B cell (primary cell): ENCODE data around the gene PRKAR1A. TPM values are rescaled to one million over a fixed set of nuclear protein-coding genes. Genes with fewer than 3 reads are reported as not detected.

Experiments used
- ATAC-seq: fragments of 200-7000 bp; cut with Tn5 transposase; one replicate; pipeline ENCODE4 v1.10.0; 2021; ENCODE audit warnings: low read depth, mild to moderate bottlenecking, moderate number of reproducible peaks, moderate library complexity
- CTCF ChIA-PET: fragments of 350-600 bp; sonication (Branson Sonifier 250); formaldehyde crosslinking; loops from one replicate; lab custom pipeline; 2021; ENCODE audit warnings: antibody characterized with exemption, inconsistent platforms; lab: Charles Lee
- POLR2A ChIA-PET: fragments of 350-600 bp; sonication (Branson Sonifier 250); formaldehyde crosslinking; loops from one replicate; lab custom pipeline; 2021; ENCODE audit warnings: antibody characterized with exemption; lab: Charles Lee
- DNase-seq: peaks from one replicate; pipeline ENCODE4 v3.0.0; 2013
- H2AFZ ChIP-seq: 2 replicates; pipeline ENCODE4 v1.6.1; 2012; ENCODE audit warnings: mild to moderate bottlenecking, low read depth, low read length; ENCODE audit not compliant: insufficient read depth, poor library complexity, severe bottlenecking
- H3K27ac ChIP-seq, 2 donors: 1 replicate in 1 of 2; 2 replicates in 1 of 2; pipeline ENCODE4 v1.5.1; 2012 to 2013; ENCODE audit warnings: low read length in 2 of 2, mild to moderate bottlenecking in 2 of 2, moderate library complexity in 1 of 2
- H3K27me3 ChIP-seq, 4 experiments: fragments of 200-600 bp in 1 of 4; sonication (generic) in 1 of 4; replicated peaks in 1 of 4; 1 replicate in 2 of 4; 2 replicates in 2 of 4; pipeline versions ENCODE4 v1.6.1 to v1.7.0; 2013 to 2016; ENCODE audit warnings: low read length in 3 of 4, mild to moderate bottlenecking in 2 of 4, mixed read lengths in 1 of 4, moderate library complexity in 1 of 4; ENCODE audit not compliant: insufficient read depth in 4 of 4, control insufficient read depth in 3 of 4; ENCODE audit errors: control extremely low read depth in 1 of 4
- H3K36me3 ChIP-seq, 2 experiments: replicated peaks in 1 of 2; 1 replicate in 1 of 2; 2 replicates in 1 of 2; pipeline versions ENCODE4 v1.6.1 to v1.7.1; 2013; ENCODE audit warnings: low read length in 1 of 2; ENCODE audit not compliant: insufficient read depth in 2 of 2, control insufficient read depth in 1 of 2; ENCODE audit errors: control extremely low read depth in 1 of 2, extremely low read depth in 1 of 2
- H3K4me1 ChIP-seq, 2 donors: fragments of 200-600 bp in 1 of 2; sonication (generic) in 1 of 2; 1 replicate in 1 of 2; 2 replicates in 1 of 2; pipeline versions ENCODE4 v1.5.1 to v1.6.1; 2013 to 2017; ENCODE audit warnings: low read length in 2 of 2; ENCODE audit not compliant: control insufficient read depth in 2 of 2, insufficient read depth in 2 of 2
- H3K4me2 ChIP-seq: replicated peaks from 2 replicates; pipeline ENCODE3; 2012; ENCODE audit warnings: mild to moderate bottlenecking, low read depth, low read length; ENCODE audit not compliant: poor library complexity, severe bottlenecking
- H3K4me3 ChIP-seq, 5 experiments: fragments of 200-600 bp in 1 of 5; sonication (generic) in 1 of 5; 1 replicate in 3 of 5; 2 replicates in 2 of 5; pipeline versions ENCODE4 v1.5.1 to v1.7.0; 2011 to 2016; ENCODE audit warnings: low read length in 4 of 5, mild to moderate bottlenecking in 4 of 5, low read depth in 2 of 5, control low read depth in 1 of 5, moderate library complexity in 1 of 5; ENCODE audit not compliant: insufficient read depth in 1 of 5; ENCODE audit errors: control extremely low read depth in 1 of 5, extremely low read depth in 1 of 5
- H3K79me2 ChIP-seq: fragments of 200-600 bp; sonication (generic); one replicate; pipeline ENCODE4 v1.6.0; 2016; ENCODE audit warnings: low read length; ENCODE audit not compliant: control insufficient read depth, insufficient read depth
- H3K9ac ChIP-seq: fragments of 200-600 bp; sonication (generic); 2 replicates; pipeline ENCODE4 v1.6.1; 2017; ENCODE audit warnings: mild to moderate bottlenecking, low read length, moderate library complexity
- H3K9me3 ChIP-seq, 3 donors: one replicate each; pipeline versions ENCODE4 v1.6.1 to v1.7.1; 2013; ENCODE audit warnings: low read length in 2 of 3; ENCODE audit not compliant: control insufficient read depth in 2 of 3, insufficient read depth in 1 of 3; ENCODE audit errors: control extremely low read depth in 1 of 3
- H4K20me1 ChIP-seq: 2 replicates; pipeline ENCODE4 v1.6.0; 2012; ENCODE audit warnings: mild to moderate bottlenecking, low read length; ENCODE audit not compliant: insufficient read depth, control insufficient read depth, poor library complexity, severe bottlenecking
- H3K27ac Mint-ChIP-seq: one replicate; pipeline ENCODE4 v1.8.0; 2021; ENCODE audit warnings: mixed read lengths
- H3K27me3 Mint-ChIP-seq: one replicate; pipeline ENCODE4 v1.8.0; 2021; ENCODE audit warnings: mixed read lengths
- H3K4me1 Mint-ChIP-seq: one replicate; pipeline ENCODE4 v1.8.0; 2021; ENCODE audit warnings: mixed read lengths
- H3K4me3 Mint-ChIP-seq: one replicate; pipeline ENCODE4 v1.8.0; 2021; ENCODE audit warnings: mixed read lengths
- H3K9me3 Mint-ChIP-seq: one replicate; pipeline ENCODE4 v1.8.0; 2022; ENCODE audit warnings: mixed read lengths; ENCODE audit not compliant: insufficient read depth
- EZH2 ChIP-seq: IDR thresholded peaks from 2 replicates; pipeline ENCODE4 v1.6.1; 2012; ENCODE audit warnings: borderline replicate concordance, low read depth, mild to moderate bottlenecking, moderate library complexity, low read length; ENCODE audit not compliant: insufficient read depth, poor library complexity, severe bottlenecking
- WGBS: methylation state at CpG from one replicate; pipeline ENCODE4 v1.1.5; 2013; ENCODE audit warnings: missing lambda C conversion rate; ENCODE audit not compliant: insufficient coverage; 5-methylcytosine and 5-hydroxymethylcytosine counted together
- intact Hi-C: fragments of 100-400 bp; cut with micrococcal nuclease; formaldehyde crosslinking; loops from one replicate; pipeline ENCODE4 v1.10.0; 2022
- polyA plus RNA-seq: library from polyadenylated mRNA; depleted of rRNA; stranded (reverse); fragments of >200 nt; gene quantifications from 2 replicates; pipeline ENCODE4 v1.2.3, GENCODE V29; 2012
- total RNA-seq, 2 donors: library from RNA; stranded (reverse); fragments of 120-200 nt in 1 of 2; gene quantifications; 1 replicate in 1 of 2; 2 replicates in 1 of 2; pipeline versions ENCODE4 v1.2.3 to v1.2.4, GENCODE V29; 2013 to 2022
- TF ChIP-seq, protein P1 (sequence below): fragments of 200-600 bp; IDR thresholded peaks from one replicate; pipeline ENCODE4 v1.8.0; 2022; ENCODE audit warnings: antibody characterized with exemption, mild to moderate bottlenecking

The PRKAR1A gene
- total and polyA plus RNA-seq, 2 donors (not counting 1 experiment from before 2014, with no cell fraction given): 63.1 to 296 TPM

DNA sequence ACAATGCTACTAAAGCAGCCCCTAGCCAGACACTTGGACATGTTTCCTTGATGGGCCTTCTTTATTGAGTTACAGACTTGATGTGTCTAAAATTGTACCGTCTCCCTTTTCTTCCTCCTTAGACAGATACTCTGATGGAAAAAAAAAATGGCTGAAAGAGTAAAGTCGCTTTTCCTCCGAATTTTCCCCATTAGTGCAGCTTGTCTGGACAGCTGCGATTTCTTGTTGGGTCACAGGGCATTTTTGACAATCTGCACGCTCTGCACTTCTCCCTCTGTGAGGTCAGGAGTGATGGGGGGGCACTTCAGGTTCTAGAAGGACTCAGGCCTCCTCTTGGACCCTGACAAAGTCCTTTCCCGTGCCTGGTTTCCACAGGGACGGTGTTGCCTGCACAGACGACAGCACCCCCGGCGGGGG is 968 bp upstream of the PRKAR1A start:
- TF ChIP-seq, protein P1, sequence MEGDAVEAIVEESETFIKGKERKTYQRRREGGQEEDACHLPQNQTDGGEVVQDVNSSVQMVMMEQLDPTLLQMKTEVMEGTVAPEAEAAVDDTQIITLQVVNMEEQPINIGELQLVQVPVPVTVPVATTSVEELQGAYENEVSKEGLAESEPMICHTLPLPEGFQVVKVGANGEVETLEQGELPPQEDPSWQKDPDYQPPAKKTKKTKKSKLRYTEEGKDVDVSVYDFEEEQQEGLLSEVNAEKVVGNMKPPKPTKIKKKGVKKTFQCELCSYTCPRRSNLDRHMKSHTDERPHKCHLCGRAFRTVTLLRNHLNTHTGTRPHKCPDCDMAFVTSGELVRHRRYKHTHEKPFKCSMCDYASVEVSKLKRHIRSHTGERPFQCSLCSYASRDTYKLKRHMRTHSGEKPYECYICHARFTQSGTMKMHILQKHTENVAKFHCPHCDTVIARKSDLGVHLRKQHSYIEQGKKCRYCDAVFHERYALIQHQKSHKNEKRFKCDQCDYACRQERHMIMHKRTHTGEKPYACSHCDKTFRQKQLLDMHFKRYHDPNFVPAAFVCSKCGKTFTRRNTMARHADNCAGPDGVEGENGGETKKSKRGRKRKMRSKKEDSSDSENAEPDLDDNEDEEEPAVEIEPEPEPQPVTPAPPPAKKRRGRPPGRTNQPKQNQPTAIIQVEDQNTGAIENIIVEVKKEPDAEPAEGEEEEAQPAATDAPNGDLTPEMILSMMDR: no peak
- TF ChIP-seq EZH2: no peak
- intact Hi-C loops: loop anchor here (1.0 to 5.0 kb wide), 5 partner anchors 13 to 816 kb away; partner anchors contain the start of genes ABCA5, BPTF and KPNA2
- CTCF ChIA-PET: interaction anchor here (0.7 to 2.8 kb wide), 7 partner anchors 9 to 1029 kb away, joined by 3 to 26 read pairs (median 4); no protein-coding TSS in a partner anchor

DNA sequence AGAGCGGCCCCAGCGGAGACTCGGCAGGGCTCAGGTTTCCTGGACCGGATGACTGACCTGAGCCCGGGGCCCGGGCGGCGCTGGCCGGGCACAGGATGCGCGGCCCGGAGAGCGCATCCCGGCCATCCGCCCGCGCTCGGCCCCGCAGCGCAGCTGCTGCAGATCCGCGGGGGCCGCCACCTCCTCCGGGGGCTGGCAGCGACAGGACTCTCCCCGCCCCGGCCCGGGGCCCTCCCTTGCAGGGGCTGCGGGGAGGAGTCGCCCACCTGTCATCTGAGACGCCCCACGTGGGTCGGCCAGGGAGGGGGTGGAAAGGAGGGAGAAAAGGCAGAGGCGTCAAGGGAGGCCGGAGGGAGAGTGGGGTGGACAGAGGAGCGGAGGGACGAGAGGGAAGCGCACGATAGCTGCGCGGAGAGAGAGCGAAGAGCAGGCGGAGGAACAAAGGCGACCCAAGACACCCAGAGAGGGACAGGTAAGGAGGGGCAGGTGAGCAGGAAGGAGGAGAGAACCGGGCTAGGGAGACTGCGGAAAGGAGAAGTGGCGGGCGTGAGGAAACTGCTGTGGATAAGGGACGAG is 471 bp upstream of the PRKAR1A start:
- Mint-ChIP-seq H3K27ac (peak overlapping the region; percentile 100), H3K4me1 (peaks cover 38% of the 10 kb centered on the region), H3K4me3 (peak overlapping the region; percentile 100), H3K27me3 (no peaks in the 10 kb centered on the region), H3K9me3 (no peaks in the 10 kb centered on the region)
- Histone ChIP-seq H3K4me2 (peak overlapping the region; percentile 95), H3K27ac (peak overlapping the region; percentile 99), H3K36me3 (peaks cover 0 to 16% of the 10 kb centered on the region in 2 experiments), H3K9me3 (no peaks in the 10 kb centered on the region), H3K9ac (peak overlapping the region; percentile 100), H2AFZ (peak overlapping the region; percentile 85), H3K27me3 (no peaks in the 10 kb centered on the region), H3K79me2 (peaks cover 48% of the 10 kb centered on the region), H3K4me1 (peaks cover 25 to 28% of the 10 kb centered on the region in 2 donors), H3K4me3 (peak overlapping the region; percentile 62 to 99 (median 85)), H4K20me1 (peaks cover 11% of the 10 kb centered on the region)
- TF ChIP-seq, protein P1: no peak
- no peak for TF ChIP-seq EZH2
- peak; percentile 73 for ATAC-seq
- ChIA-PET POLR2A (interaction anchor here (0.5 to 2.6 kb wide), 5 partner anchors 14 to 859 kb away, joined by 3 to 17 read pairs (median 4); partner anchors contain the start of genes KPNA2, SLC16A6 and WIPI1), CTCF (interaction anchor here (0.7 to 2.8 kb wide), 7 partner anchors 11 to 1029 kb away, joined by 3 to 26 read pairs (median 3); no protein-coding TSS in a partner anchor)
- intact Hi-C loops: loop anchor here (1.0 to 5.0 kb wide), 8 partner anchors 13 to 1135 kb away; partner anchors contain the start of genes ABCA5, ARSG, BPTF and KPNA2
- under 1% methylated on average over 49 of the region's 49 CpGs for WGBS
- DNase-seq: no peak

More for the DNA sequence above, 968 bp upstream of the PRKAR1A start:
- H4K20me1 ChIP-seq: peaks cover 11% of the 10 kb centered on the region
- peaks cover 25 to 28% of the 10 kb centered on the region in 2 donors for H3K4me1 ChIP-seq
- H3K4me3 Mint-ChIP-seq: peak overlapping the region; percentile 90
- H3K27me3 ChIP-seq: no peaks in the 10 kb centered on the region
- peaks cover 0 to 14% of the 10 kb centered on the region in 2 experiments for H3K36me3 ChIP-seq
- peak overlapping the region; percentile 95 for H3K4me2 ChIP-seq
- no peaks in the 10 kb centered on the region for H3K9me3 ChIP-seq
- POLR2A ChIA-PET: interaction anchor here (2.6 kb wide), 1 partner anchor 13 kb away, joined by 17 read pairs; no protein-coding TSS in a partner anchor
- H3K27ac ChIP-seq: peak overlapping the region; percentile 99
- DNase-seq (no peak), ATAC-seq (no peak)
- no peaks in the 10 kb centered on the region for H3K9me3 Mint-ChIP-seq
- 0% methylated on average over 7 of the region's 10 CpGs for WGBS
- peak overlapping the region; percentile 90 for H3K27ac Mint-ChIP-seq
- H3K27me3 Mint-ChIP-seq: no peaks in the 10 kb centered on the region
- peaks cover 37% of the 10 kb centered on the region for H3K4me1 Mint-ChIP-seq
- H3K9ac ChIP-seq: peak overlapping the region; percentile 100
- H3K4me3 ChIP-seq: peak overlapping the region; percentile 56 to 99 (median 85)
- H3K79me2 ChIP-seq: peaks cover 46% of the 10 kb centered on the region
- H2AFZ ChIP-seq: peak overlapping the region; percentile 85
